Fibroblast of skin of right quadriceps (primary cell): ENCODE data around the gene TRIM49C.
"Not testable (repeated sequence)": the region's sequence is repeated elsewhere in the genome, so short reads cannot be mapped to it uniquely, and the experiment has no call there.

Experiments used
- DNase-seq: peaks from one replicate; pipeline ENCODE4 v3.0.0-alpha.2; 2013

Gene TRIM49C, protein sequence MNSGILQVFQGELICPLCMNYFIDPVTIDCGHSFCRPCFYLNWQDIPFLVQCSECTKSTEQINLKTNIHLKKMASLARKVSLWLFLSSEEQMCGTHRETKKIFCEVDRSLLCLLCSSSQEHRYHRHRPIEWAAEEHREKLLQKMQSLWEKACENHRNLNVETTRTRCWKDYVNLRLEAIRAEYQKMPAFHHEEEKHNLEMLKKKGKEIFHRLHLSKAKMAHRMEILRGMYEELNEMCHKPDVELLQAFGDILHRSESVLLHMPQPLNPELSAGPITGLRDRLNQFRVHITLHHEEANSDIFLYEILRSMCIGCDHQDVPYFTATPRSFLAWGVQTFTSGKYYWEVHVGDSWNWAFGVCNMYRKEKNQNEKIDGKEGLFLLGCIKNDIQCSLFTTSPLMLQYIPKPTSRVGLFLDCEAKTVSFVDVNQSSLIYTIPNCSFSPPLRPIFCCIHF

DNA sequence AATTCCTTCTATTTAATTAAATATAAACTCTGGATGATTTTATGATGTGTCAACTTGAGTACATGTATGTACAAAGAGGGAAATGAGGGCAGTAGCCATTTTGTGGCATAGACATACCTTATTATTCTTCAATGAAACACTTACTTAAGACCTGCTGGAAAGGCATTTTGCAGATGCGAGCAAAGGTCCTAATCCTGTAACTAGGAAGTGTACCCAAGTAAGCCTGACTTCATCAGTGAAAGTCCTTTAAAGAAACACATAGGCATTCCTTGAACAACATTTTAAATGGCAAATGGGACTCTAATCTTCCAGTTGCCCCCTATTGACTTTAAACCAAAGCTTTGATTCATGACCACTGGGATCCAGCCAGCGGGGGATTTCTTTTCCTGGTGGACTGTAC lies at the start of gene TRIM49C:
Gene TRIM49C, plus strand, starts transcription at position 301 of the 400 bp plus-strand sequence. CDS start 4,106 bp downstream, outside the sequence.
- not testable (repeated sequence) for DNase-seq

DNA sequence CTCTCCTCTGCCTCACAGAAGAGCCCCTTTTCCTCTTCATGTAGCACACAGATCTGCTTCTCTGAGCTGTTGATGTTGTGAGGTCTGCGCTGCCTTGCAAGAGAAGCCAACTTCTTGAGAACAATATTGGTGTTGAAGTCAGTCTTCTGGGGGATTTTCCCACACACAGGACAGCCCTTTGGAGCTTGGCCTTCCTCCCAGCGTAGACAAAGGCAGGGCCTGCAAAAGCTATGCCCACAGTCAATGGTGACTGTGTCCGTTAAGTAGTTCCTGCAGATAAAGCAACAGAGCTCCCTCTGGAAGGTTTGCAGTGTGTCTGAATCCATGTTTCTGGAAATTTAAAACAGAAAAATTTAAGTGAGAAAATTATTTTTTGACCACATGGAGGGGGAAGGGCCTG lies 6.7 kb upstream of the TRIM49C start:
- not testable (repeated sequence) for DNase-seq

DNA sequence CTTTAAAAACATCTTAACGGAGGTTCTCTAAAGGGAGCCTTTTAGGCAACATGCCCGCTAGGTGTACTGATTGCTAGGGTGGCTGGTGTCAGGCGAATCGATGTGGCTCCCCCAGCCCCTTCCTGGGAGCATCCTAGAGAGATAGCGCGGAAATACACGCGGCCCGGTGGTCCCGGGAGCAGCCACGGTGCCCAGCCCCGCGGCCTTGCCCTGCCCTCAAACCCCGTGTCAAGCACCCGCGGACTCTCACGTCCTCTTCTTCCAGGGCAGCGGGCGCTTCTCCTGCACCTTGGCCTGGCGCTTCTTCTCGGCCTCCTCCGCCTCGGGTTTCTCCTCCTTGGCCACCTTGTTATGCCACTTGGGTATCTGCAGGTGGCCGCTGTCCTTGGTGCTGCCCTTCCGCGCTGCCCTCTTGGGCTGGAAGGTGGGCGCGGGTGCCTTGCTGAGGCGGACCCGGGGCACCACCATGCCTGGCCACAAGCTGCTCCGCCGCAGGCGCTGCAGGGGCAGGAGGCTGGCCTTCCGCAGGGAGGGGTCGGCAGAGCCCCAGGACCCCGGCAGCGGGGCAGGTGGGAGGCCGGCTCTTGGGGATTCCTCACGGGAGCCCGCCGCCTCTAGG lies 20.8 kb downstream of the TRIM49C start:
- not testable (repeated sequence) for DNase-seq

DNA sequence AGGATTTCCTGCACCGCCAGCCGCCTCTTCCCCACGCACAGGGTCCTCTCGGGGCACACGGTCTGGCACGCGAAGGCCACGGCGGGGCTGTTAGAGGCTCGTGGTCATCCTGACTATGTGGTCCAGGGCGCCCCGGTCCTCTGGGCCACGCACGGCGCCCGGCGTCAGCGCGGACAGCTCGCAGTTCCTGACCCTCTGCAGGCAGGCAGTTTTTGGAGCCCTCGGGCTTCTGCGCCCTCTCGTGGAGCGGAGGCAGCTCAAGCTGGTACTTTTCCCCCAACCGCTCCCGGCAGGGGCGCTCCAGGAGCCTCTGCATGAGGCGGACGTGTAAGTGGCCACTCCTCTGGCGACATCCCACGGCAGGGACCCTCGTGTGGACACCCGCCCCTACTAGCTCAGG lies 21.4 kb downstream of the TRIM49C start:
- DNase-seq, result not testable (repeated sequence)

DNA sequence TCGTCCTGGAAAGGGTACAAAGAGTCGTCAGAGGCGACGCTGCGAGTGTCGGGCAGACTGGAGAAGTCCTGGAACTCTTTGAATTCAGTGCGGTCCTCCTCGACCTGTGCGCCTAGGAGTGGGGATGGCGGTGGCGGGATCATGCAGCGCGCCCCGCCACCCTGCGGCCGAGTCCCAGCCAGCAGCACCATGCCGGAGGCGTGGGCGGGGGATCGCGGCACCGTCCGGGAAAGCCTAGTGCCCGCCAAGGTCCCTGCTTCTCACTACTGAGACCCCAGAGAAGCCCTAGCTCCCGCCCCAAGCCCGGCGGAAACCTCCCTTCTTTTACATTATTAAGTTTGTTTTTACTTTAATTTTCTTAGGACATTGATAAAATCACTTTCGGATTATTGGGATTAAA lies 22.6 kb downstream of the TRIM49C start:
- not testable (repeated sequence) for DNase-seq

DNA sequence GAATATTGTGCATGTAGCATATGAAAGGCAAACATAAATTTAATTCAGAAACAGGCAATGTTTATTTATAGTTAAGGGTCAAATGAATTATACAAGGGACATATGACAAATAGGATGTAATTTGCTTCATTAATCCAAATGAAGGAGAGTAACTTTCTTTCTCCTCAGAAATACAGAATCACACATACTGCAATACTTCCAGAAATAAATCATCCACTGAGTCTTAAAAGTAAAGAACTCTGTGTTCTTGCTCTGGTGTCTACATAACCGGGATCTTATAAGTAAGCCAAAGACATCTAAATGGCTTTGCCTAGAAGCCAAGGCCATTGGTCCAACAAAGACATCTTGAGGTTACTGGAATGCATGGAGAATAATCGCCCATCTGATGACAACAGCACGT lies 54.7 kb downstream of the TRIM49C start, which contains the start of gene UBTFL1:
Gene UBTFL1, plus strand, starts transcription at position 301 of the 400 bp plus-strand sequence. Its CDS starts 0 bp downstream, at position 301.
- DNase-seq, result not testable (repeated sequence)

DNA sequence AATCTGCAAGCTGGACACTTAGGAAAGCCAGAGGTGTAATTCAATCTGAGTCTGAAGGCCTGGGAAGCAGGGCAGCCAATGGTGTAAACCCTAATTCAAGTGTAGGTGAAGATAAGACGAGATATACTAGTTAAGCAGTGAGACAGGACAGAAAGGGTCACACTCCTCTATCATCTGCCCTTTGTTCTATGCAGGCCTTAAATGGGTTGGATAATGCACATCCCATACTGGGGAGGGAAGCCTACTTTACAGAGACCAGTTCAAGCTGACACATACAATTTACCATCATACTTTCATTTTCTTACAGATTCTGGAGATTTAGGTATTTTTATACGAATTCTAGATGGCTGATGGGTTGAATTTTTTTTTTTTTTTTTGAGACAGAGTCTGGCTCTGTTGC lies 57.8 kb downstream of the TRIM49C start:
- not testable (repeated sequence) for DNase-seq
